T-helper 9 cell (primary cell): ENCODE results near the gene C8B.

ENCODE experiments used
- DNase-seq: peaks from one replicate; pipeline ENCODE4 v3.0.0-alpha.2; 2020

Gene C8B

GRCh38 chr1:56929492-56929891, 36.3 kb downstream of the C8B start:
- DNase-seq = no peak

- DNase-seq = no peak
Observed at GRCh38 chr1:56927986-56928385, 37.8 kb downstream of the C8B start.

GRCh38 chr1:56927171-56927570, 38.6 kb downstream of the C8B start:
- no peak for DNase-seq

GRCh38 chr1:56925193-56925592, 40.6 kb downstream of the C8B start:
- no peak for DNase-seq

GRCh38 chr1:56924116-56924515, 41.7 kb downstream of the C8B start:
- no peak for DNase-seq

GRCh38 chr1:56923201-56923600, 42.6 kb downstream of the C8B start:
- DNase-seq = no peak

- no peak for DNase-seq
Observed at GRCh38 chr1:56922507-56922906, 43.3 kb downstream of the C8B start.

- no peak for DNase-seq
Observed at GRCh38 chr1:56922070-56922469, 43.7 kb downstream of the C8B start.

GRCh38 chr1:56921479-56921878, 44.3 kb downstream of the C8B start:
- DNase-seq = no peak

- no peak for DNase-seq
Observed at GRCh38 chr1:56920591-56921001, 45.2 kb downstream of the C8B start.

GRCh38 chr1:56917356-56917755, 48.5 kb downstream of the C8B start:
- DNase-seq = no peak

- no peak for DNase-seq
Observed at GRCh38 chr1:56916630-56917029, 49.2 kb downstream of the C8B start.

GRCh38 chr1:56915960-56916359, 49.9 kb downstream of the C8B start:
- no peak for DNase-seq

- no peak for DNase-seq
Observed at GRCh38 chr1:56912325-56912724, 53.5 kb downstream of the C8B start.

- no peak for DNase-seq
Observed at GRCh38 chr1:56911098-56911938, 54.5 kb downstream of the C8B start.

- no peak for DNase-seq
Observed at GRCh38 chr1:56910441-56910985, 55.3 kb downstream of the C8B start.

- DNase-seq = no peak
Observed at GRCh38 chr1:56908619-56909221, 57.1 kb downstream of the C8B start.

GRCh38 chr1:56905667-56906066, 60.1 kb downstream of the C8B start:
- DNase-seq = no peak

- no peak for DNase-seq
Observed at GRCh38 chr1:56904663-56905397, 61.0 kb downstream of the C8B start.

GRCh38 chr1:56903778-56904177, 62.0 kb downstream of the C8B start:
- no peak for DNase-seq

- no peak for DNase-seq
Observed at GRCh38 chr1:56901716-56902115, 64.1 kb downstream of the C8B start.

GRCh38 chr1:56898879-56899278, 66.9 kb downstream of the C8B start:
- DNase-seq = no peak

- DNase-seq = no peak
Observed at GRCh38 chr1:56898005-56898373, 67.8 kb downstream of the C8B start.
